GM10266 (cell line): Measurements from ENCODE around the gene KERA.

Experiments used
- DNase-seq: peaks from one replicate; pipeline ENCODE4 v3.0.0; 2012; ENCODE audit errors: extremely low spot score
- TF ChIP-seq, protein P1 (sequence below): IDR thresholded peaks from 2 replicates; pipeline ENCODE4 v1.5.1; 2012; ENCODE audit warnings: mild to moderate bottlenecking, low read depth; ENCODE audit not compliant: control insufficient read depth, insufficient read depth; ENCODE audit errors: missing control alignments

Gene KERA

GRCh38 chr12:91058786-91059185 lies 962 bp upstream of the KERA start:
- no peak for DNase-seq
- TF ChIP-seq, protein P1, sequence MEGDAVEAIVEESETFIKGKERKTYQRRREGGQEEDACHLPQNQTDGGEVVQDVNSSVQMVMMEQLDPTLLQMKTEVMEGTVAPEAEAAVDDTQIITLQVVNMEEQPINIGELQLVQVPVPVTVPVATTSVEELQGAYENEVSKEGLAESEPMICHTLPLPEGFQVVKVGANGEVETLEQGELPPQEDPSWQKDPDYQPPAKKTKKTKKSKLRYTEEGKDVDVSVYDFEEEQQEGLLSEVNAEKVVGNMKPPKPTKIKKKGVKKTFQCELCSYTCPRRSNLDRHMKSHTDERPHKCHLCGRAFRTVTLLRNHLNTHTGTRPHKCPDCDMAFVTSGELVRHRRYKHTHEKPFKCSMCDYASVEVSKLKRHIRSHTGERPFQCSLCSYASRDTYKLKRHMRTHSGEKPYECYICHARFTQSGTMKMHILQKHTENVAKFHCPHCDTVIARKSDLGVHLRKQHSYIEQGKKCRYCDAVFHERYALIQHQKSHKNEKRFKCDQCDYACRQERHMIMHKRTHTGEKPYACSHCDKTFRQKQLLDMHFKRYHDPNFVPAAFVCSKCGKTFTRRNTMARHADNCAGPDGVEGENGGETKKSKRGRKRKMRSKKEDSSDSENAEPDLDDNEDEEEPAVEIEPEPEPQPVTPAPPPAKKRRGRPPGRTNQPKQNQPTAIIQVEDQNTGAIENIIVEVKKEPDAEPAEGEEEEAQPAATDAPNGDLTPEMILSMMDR: no peak

- TF ChIP-seq, protein P1: no peak
- DNase-seq: no peak
These were observed 1.3 kb downstream of the KERA start for GRCh38 chr12:91056488-91056887.

DNA sequence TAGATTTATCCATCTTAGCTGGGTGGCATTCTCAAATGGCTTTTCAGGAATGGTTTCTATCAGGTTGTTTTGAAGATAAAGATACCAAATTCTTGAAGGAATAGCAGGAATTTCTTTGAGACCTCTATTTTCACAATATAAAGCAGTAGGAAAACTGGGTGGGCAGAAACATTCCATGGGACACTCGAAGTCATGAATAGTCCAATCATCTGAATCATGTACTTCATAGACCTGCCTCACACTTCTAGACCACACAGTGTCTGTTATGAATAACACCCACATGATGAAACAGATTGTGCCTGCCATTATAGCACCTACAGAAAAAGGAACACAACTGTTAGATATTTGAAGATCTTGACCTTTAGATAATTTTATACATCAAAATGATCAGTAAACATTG lies 1.8 kb downstream of the KERA start:
- DNase-seq: no peak
- TF ChIP-seq, protein P1: no peak

DNA sequence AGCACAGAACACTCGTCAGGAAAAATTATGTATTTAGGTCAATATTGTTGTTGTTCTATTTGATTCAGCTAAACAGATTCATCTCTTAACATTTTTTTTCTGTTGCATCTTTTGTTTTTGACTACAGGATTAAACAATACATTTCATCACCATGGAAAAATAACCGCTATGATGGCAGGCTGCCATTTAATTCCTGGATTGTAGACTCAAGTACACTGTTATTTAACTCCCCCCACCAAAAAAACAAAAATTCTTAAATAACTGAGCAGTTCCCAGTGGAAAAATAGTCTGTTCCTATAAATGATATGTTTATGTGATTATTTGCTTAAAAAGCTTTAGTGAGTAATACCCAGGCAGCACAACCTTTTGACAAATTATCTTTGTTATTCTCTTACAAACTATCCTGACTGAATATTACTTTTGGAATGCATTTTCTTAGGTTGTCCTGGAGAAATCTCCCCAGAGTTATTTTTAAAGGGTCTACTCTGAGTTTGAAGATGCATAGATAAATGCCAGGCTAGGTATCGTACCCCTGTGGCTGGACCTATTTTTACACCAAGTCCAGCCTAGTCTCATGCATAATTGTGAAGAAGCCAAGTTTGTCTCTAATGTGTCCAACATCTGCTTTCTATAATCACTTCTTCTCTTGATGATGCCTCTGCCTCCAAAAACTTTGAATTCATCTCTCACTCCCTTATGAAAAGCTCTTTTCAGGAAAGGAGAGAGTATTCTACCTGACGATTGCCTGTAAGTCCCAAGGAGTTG lies 3.7 kb downstream of the KERA start:
- DNase-seq: no peak

DNA sequence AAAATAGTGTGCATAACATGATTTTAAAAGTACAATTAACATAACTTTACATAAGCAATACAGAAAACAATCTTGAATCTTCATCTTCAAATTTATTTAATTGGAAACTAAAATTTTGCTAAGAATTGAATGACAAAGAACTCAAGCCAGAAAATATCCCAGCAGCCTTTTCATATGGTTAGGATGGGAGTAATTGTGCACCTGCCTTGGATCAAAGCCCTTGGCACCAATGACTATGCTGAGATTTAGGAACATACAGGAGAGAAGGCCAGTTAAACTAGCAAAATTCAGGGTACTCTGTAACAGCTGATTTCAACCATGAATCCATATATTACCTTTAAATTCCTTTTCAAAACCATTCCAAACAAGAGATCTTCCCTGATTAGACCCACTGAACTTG lies 5.8 kb downstream of the KERA start:
- TF ChIP-seq, protein P1: no peak
- DNase-seq: no peak

More for the DNA sequence above, 3.7 kb downstream of the KERA start:
- TF ChIP-seq, protein P1: no peak

DNA sequence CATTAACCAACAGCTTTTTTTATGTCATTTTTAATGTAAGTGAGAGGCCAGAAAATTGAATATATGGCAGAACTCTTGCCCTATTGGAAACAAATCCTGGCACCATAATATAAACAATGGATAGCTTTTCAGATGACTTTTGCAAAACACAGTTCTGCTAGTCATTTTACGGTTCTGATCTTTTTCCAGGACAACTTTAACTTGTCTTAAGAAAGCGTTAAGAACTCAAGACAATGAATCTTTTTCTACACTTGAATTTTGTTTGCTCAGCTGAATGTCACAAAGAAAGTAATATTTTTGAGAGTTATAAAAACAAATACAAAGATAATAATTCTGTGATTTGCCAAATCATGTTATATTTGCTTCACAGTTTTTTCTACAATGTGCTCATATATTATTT lies 13.2 kb downstream of the KERA start:
- no peak for DNase-seq
- TF ChIP-seq, protein P1: no peak

DNA sequence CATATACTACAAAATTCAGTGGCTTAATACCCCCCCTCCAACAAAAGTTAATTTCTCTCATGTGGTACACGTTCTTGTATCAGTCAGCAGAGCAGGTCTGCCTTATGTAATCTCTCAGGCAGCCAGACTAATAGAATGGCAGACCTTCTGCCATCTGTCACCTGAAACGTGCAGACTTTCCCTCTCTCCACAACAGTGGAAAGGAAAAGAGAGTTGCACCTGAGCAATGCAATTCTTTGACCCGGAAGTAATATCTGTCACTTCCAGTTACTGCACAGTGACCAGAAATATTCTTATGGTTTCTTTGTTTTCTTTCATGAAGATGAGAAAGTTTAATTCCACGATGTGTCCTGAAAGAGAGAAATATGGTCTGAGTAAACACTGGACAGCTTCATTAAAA lies 14.4 kb downstream of the KERA start:
- no peak for DNase-seq
- TF ChIP-seq, protein P1: no peak
